ENCODE measurements around the gene GSTCD.

DNA sequence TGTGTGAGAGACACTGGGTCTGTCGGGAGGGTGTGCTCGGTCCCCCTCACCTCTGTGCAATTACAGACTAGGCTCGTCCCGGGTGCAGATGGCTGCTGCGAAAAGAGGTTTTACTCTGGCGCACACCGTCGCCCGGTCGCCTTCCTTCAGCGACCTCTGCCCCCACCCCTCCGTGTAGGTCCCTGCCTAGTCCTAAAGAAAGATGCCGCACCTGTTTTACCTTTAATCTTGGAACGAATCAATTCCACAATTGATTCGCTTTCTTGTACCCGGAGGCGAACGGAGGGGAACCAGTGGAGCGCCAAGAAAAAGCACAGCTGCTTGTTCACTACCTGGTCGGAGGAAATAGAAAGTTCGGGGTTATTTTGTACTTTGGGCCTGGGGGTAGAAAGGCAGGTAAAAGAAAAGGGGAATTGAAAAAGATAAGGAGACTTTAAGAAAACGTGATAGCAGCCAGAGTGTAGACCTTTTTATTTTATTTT is 187.9 kb downstream of the GSTCD start:
- TF ChIP-seq, protein P1, sequence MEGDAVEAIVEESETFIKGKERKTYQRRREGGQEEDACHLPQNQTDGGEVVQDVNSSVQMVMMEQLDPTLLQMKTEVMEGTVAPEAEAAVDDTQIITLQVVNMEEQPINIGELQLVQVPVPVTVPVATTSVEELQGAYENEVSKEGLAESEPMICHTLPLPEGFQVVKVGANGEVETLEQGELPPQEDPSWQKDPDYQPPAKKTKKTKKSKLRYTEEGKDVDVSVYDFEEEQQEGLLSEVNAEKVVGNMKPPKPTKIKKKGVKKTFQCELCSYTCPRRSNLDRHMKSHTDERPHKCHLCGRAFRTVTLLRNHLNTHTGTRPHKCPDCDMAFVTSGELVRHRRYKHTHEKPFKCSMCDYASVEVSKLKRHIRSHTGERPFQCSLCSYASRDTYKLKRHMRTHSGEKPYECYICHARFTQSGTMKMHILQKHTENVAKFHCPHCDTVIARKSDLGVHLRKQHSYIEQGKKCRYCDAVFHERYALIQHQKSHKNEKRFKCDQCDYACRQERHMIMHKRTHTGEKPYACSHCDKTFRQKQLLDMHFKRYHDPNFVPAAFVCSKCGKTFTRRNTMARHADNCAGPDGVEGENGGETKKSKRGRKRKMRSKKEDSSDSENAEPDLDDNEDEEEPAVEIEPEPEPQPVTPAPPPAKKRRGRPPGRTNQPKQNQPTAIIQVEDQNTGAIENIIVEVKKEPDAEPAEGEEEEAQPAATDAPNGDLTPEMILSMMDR (IDR thresholded peaks at IDR 0.05): no peak
- no peak for TF ChIP-seq GTF2I (CRISPR knock-in tag; conservative IDR thresholded peaks at IDR 0.05)
- TF ChIP-seq, protein P2, sequence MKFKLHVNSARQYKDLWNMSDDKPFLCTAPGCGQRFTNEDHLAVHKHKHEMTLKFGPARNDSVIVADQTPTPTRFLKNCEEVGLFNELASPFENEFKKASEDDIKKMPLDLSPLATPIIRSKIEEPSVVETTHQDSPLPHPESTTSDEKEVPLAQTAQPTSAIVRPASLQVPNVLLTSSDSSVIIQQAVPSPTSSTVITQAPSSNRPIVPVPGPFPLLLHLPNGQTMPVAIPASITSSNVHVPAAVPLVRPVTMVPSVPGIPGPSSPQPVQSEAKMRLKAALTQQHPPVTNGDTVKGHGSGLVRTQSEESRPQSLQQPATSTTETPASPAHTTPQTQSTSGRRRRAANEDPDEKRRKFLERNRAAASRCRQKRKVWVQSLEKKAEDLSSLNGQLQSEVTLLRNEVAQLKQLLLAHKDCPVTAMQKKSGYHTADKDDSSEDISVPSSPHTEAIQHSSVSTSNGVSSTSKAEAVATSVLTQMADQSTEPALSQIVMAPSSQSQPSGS (CRISPR knock-in tag; IDR thresholded peaks at IDR 0.05; ENCODE audit: borderline replicate concordance, low read depth): no peak

Data from WTC11 (cell line).